ENCODE data around the gene PDE4B.
"Not testable (repeated sequence)": the region's sequence is repeated elsewhere in the genome, so short reads cannot be mapped to it uniquely, and the experiment has no call there.

PDE4B gene

GRCh38 chr1:65814752-65815151, 22.1 kb downstream of the PDE4B start:
- no peak for DNase-seq (ENCODE audit: low spot score)

- no peak for DNase-seq (ENCODE audit: low spot score)
These were observed 25.2 kb downstream of the PDE4B start for GRCh38 chr1:65817891-65818290.

- DNase-seq (ENCODE audit: low spot score) = no peak
These were observed 26.3 kb downstream of the PDE4B start for GRCh38 chr1:65818966-65819365.

DNA sequence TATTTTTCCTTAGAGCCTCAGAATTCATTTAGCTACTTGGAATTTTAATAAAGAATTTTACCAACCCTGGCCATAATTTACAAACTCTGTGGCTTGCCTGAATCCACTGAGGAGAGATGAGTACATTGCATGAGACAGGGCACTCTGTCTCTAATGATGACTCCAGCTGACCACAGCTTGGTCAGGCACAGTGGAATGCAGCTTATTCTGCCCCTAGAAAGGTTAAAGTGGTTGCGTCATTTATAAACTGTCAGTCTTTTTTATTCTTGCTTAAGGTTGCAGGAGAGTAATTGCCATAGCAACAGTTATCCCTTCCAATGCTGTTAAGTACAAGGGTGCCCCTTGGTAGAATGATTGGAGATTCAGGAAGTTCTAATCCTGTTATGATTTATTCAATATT, 28.3 kb downstream of the PDE4B start:
- no peak for DNase-seq (ENCODE audit: low spot score)

DNA sequence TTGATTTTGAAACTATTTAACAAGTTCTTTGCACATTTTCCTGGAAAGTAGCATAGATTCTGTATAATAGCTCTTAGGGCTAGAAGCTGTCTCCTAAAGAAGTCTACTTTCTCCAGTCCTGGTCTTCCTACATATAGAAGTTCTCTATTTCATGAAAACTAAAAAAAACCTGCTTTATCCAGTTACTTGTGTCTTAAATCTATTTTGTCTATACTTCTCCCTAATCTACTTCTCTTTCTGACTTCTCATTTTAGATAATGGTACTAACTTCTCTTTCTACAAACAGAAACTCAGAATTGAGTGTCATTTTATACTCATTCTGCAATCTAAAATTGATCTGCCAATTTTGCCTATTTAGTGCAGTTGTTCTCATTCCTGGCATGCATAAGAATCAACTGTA, 28.7 kb downstream of the PDE4B start:
- no peak for DNase-seq (ENCODE audit: low spot score)

GRCh38 chr1:65824103-65824502, 31.4 kb downstream of the PDE4B start:
- no peak for DNase-seq (ENCODE audit: low spot score)

- DNase-seq (ENCODE audit: low spot score) = no peak
These were observed 33.0 kb downstream of the PDE4B start for GRCh38 chr1:65825741-65826140.

DNA sequence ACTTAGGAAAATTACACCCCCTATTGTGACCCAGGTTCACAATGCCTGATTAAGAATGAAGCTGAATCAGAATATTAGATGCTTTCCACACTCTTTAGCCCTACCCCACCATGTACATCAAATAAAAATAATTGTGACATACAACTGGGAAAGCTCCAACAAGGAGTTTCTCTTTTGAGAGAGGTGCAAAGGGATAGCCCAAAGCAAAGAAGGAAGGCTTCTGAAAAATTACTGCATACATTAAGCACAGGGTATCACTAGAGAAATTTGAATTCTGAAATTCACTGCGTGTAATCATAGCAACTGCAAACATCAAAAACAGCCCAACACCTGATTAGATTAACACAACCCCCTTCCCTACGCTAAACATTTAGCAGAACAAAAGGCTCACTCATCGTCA, 34.1 kb downstream of the PDE4B start:
- no peak for DNase-seq (ENCODE audit: low spot score)

DNA sequence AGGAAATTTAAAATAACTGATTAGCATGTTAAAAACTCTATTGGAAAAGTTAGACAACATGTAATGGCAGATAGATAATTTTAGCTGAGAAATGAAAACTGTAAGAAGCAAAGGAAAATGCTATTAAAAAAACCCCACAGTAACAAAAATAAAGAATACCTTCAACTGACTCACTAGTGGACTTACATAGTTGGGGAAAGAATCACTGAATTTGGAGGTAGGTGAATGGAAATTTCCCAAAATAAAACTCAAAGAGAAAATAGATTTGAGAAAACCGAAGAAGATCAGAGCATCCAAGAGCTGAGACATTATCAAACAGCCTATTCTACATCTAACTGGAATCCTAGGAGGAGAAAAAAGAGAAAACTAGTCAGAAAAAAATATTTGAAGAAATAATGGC, 34.7 kb downstream of the PDE4B start:
- no peak for DNase-seq (ENCODE audit: low spot score)

- DNase-seq (ENCODE audit: low spot score) = no peak
These were observed 37.6 kb downstream of the PDE4B start for GRCh38 chr1:65830306-65830705.

DNA sequence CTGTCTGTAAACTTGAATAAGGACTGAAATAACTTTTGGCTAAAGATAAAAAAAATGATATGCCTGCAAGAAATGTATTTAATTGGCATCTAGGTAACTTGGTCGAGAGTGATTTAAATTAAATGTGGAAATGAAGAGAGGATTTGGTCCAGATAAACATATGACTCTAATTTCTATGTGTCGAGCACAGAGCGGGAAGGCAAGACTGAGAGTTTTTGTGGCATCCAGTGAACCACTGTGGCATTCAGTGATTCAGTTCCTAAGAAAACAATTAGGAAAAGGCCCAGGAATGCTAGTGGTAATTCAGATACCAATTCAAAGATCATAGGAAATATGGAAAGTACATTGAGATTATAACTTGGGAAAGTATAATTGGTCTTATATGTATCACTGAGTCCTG, 39.6 kb downstream of the PDE4B start:
- no peak for DNase-seq (ENCODE audit: low spot score)

DNA sequence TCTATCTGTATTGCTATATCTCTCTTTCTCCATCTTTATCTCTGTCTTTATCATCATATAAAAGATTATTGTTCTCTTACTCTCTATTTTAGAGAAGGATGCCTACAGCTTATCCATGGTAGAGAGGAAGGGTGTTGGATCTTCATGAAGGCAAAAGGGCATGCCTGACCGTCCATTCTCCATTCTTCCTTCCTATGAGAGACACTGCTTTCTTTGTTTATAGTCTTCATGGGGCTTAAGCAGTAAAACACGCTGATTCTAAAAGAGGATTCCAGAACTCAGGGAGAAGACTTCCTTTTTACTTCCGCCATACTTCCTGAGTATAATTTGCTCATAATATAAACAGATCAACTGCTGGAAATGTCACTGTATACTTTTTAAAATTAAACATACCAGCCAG, 44.0 kb downstream of the PDE4B start:
- DNase-seq (ENCODE audit: low spot score) = no peak

GRCh38 chr1:65840683-65841082, 48.0 kb downstream of the PDE4B start:
- no peak for DNase-seq (ENCODE audit: low spot score)

DNA sequence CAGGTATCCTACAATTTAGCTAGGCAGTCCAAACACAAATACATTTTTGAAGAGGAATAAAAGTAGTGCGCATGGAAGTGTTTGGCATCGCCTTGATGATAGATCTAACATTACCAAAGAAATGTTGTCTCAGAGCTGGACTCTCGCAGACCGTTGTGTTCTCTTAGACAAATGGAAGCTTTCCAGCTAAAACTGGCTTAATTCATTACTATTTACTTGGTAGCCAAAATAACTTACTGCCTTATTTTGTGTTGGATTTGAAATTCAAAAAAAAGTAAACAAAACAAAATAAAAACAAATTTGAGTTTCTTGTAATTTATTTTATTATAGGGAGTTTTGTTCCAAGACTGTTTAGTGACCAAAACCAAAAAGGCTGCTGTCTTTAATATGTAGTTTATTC, 51.6 kb downstream of the PDE4B start:
- no peak for DNase-seq (ENCODE audit: low spot score)

- no peak for DNase-seq (ENCODE audit: low spot score)
These were observed 52.3 kb downstream of the PDE4B start for GRCh38 chr1:65844821-65845534.

DNA sequence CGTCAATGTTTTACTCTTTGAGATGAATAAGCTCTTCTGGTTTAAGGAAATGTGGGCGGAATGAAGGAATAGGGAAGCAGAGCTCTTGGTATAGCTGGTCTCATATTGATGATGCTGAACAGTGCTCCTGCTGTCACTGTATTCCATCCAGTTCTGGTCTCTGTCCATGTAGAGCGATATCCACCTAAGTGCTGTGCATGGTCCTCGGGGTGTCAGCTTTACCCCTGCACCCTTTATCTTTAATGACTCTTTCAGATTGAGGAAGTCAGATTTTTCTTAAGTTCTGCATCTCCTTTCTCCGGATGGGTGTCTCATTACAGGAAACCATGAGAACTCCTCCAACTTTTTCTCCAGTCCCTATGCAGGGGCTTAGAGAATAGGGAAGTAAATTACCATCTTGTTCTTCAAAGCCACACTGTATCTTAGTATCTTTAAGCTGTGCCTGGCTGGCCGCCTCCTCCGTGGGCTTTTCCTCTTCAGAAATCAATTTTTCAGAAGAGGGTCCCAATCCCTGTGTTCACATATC, 52.9 kb downstream of the PDE4B start:
- DNase-seq (ENCODE audit: low spot score) = no peak

GRCh38 chr1:65846866-65847265, 54.2 kb downstream of the PDE4B start:
- DNase-seq (ENCODE audit: low spot score) = no peak

DNA sequence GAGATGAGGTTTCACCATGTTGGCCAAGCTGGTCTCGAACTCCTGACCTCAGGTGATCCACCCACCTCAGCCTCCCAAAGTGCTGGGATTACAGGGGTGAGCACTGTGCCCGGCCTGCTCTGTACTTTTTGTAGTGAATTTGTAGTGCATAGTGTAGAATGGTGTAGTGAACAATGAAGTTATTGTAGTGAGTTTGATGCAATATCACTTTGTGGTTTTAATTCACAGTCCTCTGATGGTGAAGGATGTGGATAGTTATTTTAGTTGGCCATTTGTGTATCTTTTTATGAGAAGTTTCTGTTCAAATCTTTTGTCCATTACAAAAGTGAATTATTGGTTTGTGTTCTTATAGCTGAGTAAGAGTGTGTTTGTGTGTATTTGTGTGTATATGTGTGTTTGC, 57.6 kb downstream of the PDE4B start:
- DNase-seq (ENCODE audit: low spot score) = no peak

- DNase-seq (ENCODE audit: low spot score) = not testable (repeated sequence)
These were observed 63.9 kb downstream of the PDE4B start for GRCh38 chr1:65856591-65856990.

GRCh38 chr1:65866439-65866838, 73.7 kb downstream of the PDE4B start:
- DNase-seq (ENCODE audit: low spot score) = no peak

GRCh38 chr1:65872301-65872700, 79.6 kb downstream of the PDE4B start:
- DNase-seq (ENCODE audit: low spot score) = no peak

DNA sequence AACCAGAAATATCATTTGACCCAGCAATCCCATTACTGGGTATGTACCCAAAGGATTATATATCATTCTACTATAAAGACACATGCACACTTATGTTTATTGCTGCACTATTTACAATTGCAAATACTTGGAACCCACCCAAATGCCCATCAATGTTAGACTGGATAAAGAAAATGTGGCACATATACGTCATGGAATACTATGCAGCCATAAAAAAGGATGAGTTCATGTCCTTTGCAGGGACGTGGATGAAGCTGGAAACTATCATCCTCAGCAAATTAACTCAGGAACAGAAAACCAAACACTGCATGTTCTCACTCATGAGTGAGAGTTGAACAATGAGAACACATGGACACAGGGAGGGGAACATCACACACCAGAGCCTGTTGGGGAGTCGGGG, 85.6 kb downstream of the PDE4B start:
- not testable (repeated sequence) for DNase-seq (ENCODE audit: low spot score)

- DNase-seq (ENCODE audit: low spot score) = no peak
These were observed 87.9 kb downstream of the PDE4B start for GRCh38 chr1:65880611-65881010.

DNA sequence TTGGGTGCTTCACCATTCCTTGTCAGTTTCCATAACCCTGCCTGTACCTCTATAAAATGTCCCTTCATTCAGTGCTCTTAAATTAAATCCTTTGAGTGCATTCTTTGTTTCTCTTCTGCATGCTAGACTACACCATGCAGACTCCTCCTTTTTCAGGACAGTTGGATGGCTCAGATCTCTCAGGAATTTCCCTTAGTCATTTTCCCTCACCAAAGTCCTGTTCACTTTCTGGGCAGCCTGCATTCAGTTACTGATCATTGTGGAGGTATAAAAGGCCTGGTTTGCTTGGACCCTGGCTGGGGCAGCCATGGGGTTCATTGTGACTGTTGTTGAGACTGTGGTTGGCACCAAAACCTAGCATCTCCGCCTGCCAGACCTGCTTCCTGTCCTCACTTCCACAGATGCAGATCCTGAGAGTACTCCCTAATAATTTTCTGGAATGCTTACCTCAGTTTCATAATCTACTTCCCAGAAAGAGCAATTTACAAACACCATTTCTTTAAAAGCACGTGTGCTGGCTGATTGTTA, 88.4 kb downstream of the PDE4B start:
- no peak for DNase-seq (ENCODE audit: low spot score)

Data from ecto neural progenitor cell (in vitro differentiated cells).